ENCODE results near the gene INO80D. TPM values are rescaled to one million over a fixed set of nuclear protein-coding genes. Genes with fewer than 3 reads are reported as not detected.

Gene INO80D
- total and polyA plus RNA-seq, 11 donors: 2.9 to 21.7 (median 14.7) TPM

GRCh38 chr2:206031950-206032567 lies 53.9 kb downstream of the INO80D start:
- intact Hi-C loops (cut with DNase I): no loop called here

GRCh38 chr2:206031162-206031784 lies 54.7 kb downstream of the INO80D start:
- peaks cover 0 to 17% (median 0%) of the 10 kb centered on the region in 12 donors for H3K9me3 ChIP-seq
- WGBS, 4 donors: 82 to 90% (median 85%) methylated on average over 11 of the region's 11 CpGs
- peaks cover 0 to 29% (median 0%) of the 10 kb centered on the region in 12 donors for H3K4me1 ChIP-seq
- no peak for DNase-seq
- no peak overlapping the region for H3K27ac ChIP-seq
- no peak overlapping the region for H3K4me3 ChIP-seq
- no peaks in the 10 kb centered on the region for H3K27me3 ChIP-seq
- intact Hi-C loops (cut with DNase I): no loop called here
- H3K36me3 ChIP-seq: peaks cover 0 to 45% (median 33%) of the 10 kb centered on the region in 9 donors
- TF ChIP-seq CTCF (IDR thresholded peaks at IDR 0.05) (no peak), POLR2A (IDR thresholded peaks at IDR 0.05) (no peak)
- ATAC-seq: peak in 3 of 4 donors; percentile 37 to 64 (median 59)

More at GRCh38 chr2:206031950-206032567, 53.9 kb downstream of the INO80D start:
- no peak for ATAC-seq
- Histone ChIP-seq H3K36me3 (peaks cover 0 to 48% (median 30%) of the 10 kb centered on the region in 9 donors), H3K4me3 (no peak overlapping the region), H3K27me3 (no peaks in the 10 kb centered on the region), H3K9me3 (peaks cover 0 to 17% (median 0%) of the 10 kb centered on the region in 12 donors), H3K4me1 (peaks cover 0 to 29% (median 0%) of the 10 kb centered on the region in 12 donors), H3K27ac (no peak overlapping the region)
- no peak for DNase-seq
- WGBS, 4 donors: 92 to 95% (median 94%) methylated on average over 8 of the region's 8 CpGs
- TF ChIP-seq CTCF (IDR thresholded peaks at IDR 0.05) (no peak), POLR2A (IDR thresholded peaks at IDR 0.05) (no peak)

- intact Hi-C loops (cut with DNase I): loop anchor here in 2 of 10 donors (10.0 kb wide), 2 partner anchors 97 to 127 kb away; partner anchors contain the start of genes EEF1B2 (in 1 of the 2) and NDUFS1 (in 1 of the 2)
- Histone ChIP-seq H3K4me3 (no peak overlapping the region), H3K4me1 (peaks cover 0 to 19% (median 0%) of the 10 kb centered on the region in 12 donors), H3K9me3 (peaks cover 0 to 12% (median 0%) of the 10 kb centered on the region in 12 donors), H3K27me3 (no peaks in the 10 kb centered on the region), H3K27ac (no peak overlapping the region), H3K36me3 (peaks cover 0 to 61% (median 34%) of the 10 kb centered on the region in 9 donors)
- WGBS, 4 donors: 92 to 95% (median 93%) methylated on average over 10 of the region's 10 CpGs
- TF ChIP-seq CTCF (IDR thresholded peaks at IDR 0.05) (no peak), POLR2A (IDR thresholded peaks at IDR 0.05) (no peak)
- DNase-seq (no peak), ATAC-seq (no peak)
These were observed 57.9 kb downstream of the INO80D start for GRCh38 chr2:206028101-206028500.

GRCh38 chr2:206023183-206023582 lies 62.8 kb downstream of the INO80D start:
- no peak for DNase-seq
- no peak overlapping the region for H3K4me3 ChIP-seq
- no peaks in the 10 kb centered on the region for H3K9me3 ChIP-seq
- no peaks in the 10 kb centered on the region for H3K27me3 ChIP-seq
- ATAC-seq: no peak
- WGBS, 4 donors: 77 to 91% (median 84%) methylated on average over 8 of the region's 8 CpGs
- no peak overlapping the region for H3K27ac ChIP-seq
- TF ChIP-seq CTCF (IDR thresholded peaks at IDR 0.05): peak in 4 of 12 donors; percentile 8 to 33 (median 24)
- TF ChIP-seq POLR2A (IDR thresholded peaks at IDR 0.05): no peak
- peaks cover 0 to 75% (median 40%) of the 10 kb centered on the region in 9 donors for H3K36me3 ChIP-seq
- intact Hi-C loops (cut with DNase I): loop anchor here in 2 of 10 donors (10.0 kb wide), 2 partner anchors 102 to 132 kb away; partner anchors contain the start of genes EEF1B2 (in 1 of the 2) and NDUFS1 (in 1 of the 2)
- no peaks in the 10 kb centered on the region for H3K4me1 ChIP-seq

Measured in heart left ventricle (tissue), 16 donors.